SH-SY5Y (cell line): ENCODE measurements around the gene CCNL2.

ENCODE experiments used
- GATA2 ChIP-seq: IDR thresholded peaks from 2 replicates; pipeline ENCODE4 v1.6.1; 2011; ENCODE audit warnings: mild to moderate bottlenecking, low read depth, low read length
- GATA3 ChIP-seq: IDR thresholded peaks from 2 replicates; pipeline ENCODE4 v1.6.1; 2011; ENCODE audit warnings: low read depth, mild to moderate bottlenecking, low read length, moderate library complexity

The CCNL2 gene

DNA sequence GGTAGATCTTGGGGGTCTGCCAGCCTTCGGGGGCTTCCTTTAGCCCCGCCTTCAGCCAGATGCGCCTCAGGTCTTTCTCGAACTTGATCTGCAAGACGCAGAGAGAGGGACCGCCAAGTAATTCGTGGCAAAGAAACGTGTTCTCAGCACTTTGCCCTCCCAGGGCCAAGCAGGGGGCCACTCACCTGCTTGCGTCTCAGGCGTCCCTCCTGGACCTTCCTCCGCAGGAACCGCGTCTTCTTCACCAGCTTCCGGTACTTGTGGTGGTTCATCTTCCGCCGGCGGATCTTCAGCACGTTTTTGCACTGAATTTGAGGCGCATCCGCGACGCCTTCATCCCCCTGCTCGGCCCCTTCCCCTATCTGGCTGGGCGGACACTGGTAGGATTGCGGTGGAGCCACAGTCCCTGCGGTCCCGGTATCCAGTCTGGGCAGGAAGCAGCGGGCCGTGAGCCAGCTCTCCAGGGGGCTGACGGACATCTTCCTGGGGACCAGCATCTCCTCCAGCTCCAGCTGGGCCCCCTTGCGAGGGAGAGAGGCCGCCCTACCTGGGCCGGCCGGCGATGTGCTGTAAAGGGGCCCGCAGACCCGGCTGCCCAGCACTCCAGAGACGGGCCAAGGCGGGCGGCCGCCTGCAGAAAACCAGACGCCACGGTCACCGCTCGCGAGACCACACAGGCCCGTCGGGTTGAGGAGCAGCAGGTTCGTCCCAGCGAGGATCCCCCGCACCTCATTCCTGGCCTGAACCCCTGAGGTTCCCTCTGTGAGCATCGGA, 25.1 kb downstream of the CCNL2 start:
- TF ChIP-seq GATA3: no peak
- TF ChIP-seq GATA2: no peak

GRCh38 chr1:1373051-1373814, 25.9 kb downstream of the CCNL2 start:
- TF ChIP-seq GATA3 (no peak), GATA2 (no peak)

DNA sequence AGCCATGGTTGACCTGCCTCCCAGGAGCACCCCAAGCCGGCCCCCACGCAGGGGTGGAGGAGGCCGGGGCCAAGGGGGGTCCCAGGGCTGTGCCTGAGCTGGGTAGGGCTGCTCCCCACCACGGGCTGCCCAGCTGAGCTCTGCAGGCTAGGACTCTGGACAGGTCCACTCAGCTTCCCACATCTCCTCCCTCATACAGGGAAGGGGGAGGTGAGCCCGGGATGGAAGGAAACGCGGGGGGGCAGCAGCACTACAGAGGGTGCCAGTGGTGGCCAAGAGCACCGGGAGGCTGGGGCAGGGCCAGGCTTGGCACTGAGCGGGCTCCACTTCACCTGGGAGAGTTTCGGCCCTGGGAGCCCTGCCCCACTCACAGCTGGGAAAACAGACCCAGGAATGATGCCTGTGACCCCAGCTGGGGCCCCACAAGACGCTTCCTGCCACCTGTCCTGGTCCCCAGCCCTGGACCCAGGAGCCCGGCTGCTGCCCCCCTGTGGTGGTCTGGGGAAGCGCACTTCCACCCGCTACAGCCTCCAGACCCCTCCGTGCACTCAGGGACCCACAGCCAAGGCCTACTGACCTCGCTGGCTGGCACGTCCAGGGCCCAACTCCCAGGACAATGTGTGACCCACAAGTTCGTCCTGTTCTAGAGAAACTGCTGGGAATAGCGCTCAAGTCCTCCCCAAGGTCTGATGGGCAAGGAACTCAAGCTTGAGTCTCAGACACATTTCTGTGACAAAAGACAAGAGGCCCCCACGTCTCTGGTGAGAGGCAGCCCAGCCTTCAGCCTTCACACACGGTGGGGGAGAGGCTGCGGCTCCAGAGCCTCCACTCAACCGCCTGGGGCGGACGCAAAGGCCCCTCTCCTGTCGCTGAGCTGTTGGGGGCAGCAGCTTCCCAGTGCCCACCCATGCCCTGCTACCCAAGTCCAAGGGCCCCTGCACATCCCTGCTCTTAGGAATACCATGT, 27.1 kb downstream of the CCNL2 start:
- TF ChIP-seq GATA3: no peak
- TF ChIP-seq GATA2: no peak

GRCh38 chr1:1371364-1371745, 27.8 kb downstream of the CCNL2 start:
- no peak for TF ChIP-seq GATA3
- TF ChIP-seq GATA2: no peak

GRCh38 chr1:1370771-1371300, 28.3 kb downstream of the CCNL2 start:
- TF ChIP-seq GATA3 (no peak), GATA2 (no peak)

GRCh38 chr1:1367315-1367714, 31.8 kb downstream of the CCNL2 start:
- TF ChIP-seq GATA3: no peak
- no peak for TF ChIP-seq GATA2

GRCh38 chr1:1366699-1367066, 32.5 kb downstream of the CCNL2 start:
- TF ChIP-seq GATA3 (no peak), GATA2 (no peak)

GRCh38 chr1:1365875-1366698, 33.0 kb downstream of the CCNL2 start:
- no peak for TF ChIP-seq GATA3

DNA sequence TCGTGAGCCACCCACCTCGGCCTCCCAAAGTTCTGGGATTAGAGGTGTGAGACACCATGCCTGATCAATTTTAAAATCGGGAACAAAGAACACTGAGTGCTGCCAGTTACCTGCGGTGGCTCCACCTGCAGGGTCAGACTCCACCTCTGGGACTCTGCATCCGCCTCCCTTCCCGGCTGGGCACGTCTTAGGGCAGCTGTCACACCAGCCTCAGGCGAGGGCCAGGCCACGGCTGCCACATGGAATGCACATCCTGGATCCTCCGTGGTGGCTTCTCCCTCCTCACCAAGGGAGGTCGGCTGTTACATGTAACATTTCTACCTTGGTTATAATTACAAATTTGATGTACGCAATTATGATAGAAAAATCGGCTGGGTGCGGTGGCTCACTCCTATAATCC, 34.9 kb downstream of the CCNL2 start:
- TF ChIP-seq GATA3: no peak
- TF ChIP-seq GATA2: no peak

DNA sequence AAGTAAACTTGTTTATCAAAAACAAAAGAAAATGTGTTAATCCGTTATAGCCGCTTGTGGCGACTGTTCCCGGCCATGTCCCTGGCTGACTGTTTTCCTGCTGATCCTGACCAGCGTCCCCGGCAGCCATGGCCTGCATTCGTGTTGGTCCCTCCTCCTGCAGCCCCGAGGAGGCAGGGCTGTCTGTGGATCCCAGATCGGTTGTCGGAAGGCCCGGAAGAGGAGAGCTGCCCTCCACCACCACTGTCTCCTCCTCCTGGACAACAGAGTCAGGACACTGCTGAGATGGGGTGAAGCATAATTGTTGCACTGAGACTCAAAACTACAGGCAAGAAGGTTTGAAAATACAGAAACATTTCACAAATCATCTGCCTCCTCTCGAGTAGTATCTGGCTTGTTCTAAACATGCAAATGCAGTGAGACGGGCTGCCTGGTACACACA, 37.1 kb downstream of the CCNL2 start:
- TF ChIP-seq GATA3 (no peak), GATA2 (no peak)

DNA sequence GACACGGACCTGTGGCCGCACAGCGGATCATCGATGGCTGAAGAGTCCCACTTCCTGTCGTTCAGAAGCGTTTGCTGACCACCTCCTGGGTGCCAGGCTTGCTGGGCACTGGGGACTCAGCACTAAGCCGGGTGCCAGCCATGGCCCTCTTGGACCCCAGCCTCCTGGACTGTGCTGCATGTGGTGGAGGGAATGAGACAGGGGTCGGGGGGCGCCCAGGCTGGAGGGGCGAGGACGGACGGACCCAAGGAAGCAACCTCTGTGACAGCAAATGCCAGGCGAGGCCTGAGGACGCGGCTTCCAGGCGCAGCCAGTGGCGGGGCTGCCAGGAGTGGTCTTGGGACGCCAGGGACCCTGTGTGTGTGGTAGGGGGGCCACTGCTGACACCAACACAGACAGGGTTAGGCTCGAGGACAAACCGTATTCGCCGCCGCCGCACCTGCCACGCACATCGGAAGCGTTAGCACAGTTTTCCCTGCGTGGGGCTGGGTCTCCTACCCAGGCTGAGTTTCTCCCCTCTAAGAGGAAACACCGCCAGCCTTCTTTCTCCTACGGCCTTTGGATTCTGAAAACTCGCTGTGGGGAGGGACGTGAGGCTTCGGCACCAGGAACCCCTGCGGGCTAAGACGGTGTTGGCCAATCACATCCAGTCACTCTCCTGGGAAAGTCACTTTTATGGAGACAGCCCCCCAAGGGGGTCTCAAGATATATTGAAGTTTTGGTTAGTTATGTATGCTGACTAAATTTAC, 37.7 kb downstream of the CCNL2 start:
- TF ChIP-seq GATA3 (no peak), GATA2 (no peak)

DNA sequence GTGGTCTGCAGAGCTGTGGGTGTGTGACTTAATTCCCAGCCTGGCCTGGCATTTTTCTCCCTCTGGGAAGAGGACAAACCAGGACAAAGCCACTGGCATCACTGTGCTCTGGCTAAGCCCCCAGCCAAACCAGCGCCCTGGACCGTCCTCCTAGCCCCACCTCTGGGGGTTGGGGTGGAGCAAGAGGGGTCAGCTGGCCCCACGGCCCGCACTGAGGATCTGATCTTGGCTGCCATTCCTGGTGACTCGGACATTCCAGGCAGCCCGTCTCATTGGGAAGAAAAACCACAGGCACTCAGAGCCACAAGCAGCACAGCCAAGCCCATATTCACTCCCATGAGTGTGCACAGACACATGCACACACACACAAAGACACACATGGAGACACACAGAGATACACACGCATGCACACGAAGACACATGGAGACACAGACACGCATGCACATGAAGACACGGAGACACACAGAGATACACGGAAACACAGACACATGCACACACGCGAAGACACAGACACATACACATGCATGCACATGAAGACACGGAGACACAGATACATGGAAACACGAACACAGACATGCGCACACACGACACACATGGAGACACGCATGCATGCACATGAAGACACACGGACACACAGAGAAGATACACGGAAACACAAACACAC, 38.5 kb downstream of the CCNL2 start:
- TF ChIP-seq GATA2: no peak
- TF ChIP-seq GATA3: no peak
